DMS153 (cell line): Measurements from ENCODE around the gene BCKDHB.
A peak's percentile ranks its signal among the peaks of the same experiment; 100 is the strongest.

Experiments used
- DNase-seq: peaks from one replicate; lab custom pipeline; 2025; lab: John Stamatoyannopoulos, UW

BCKDHB gene

DNA sequence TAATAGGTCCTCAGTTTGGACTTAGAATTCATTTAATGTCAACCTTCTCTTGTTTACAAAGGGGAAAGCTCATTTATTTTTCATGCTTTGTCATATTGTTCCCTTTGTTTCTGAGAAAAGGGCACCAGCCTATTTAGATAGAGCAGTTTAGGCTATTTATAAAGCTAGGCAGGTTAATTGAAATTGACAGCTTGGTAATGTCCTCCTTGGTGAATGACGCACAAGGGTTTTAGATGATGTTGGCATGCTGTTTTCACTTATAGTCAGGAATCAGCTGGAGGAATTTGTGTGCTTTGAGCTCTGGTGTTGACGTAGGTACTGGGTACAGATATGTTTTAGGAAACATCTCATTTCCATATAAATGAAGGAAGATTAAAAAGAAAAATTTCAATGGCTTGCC, 45.2 kb downstream of the BCKDHB start:
- no peak for DNase-seq

DNA sequence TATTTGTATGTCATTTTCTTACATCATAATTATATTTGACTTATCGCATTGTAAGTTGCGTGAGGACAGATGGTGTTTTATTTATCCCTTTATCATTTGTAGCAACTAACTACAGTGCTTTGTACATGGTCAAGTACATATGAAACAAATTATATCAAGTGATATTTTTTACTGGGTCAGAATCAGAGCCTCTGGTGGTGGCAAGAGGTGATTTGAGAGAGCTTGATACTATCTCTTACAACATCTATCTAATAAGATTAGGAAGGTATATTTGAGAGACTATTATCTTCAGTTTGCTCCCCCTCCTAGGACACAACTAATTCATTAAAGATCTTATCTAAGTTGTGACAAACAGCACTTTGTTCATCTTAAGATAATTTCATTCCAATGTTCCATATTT, 47.7 kb downstream of the BCKDHB start:
- DNase-seq = no peak

DNA sequence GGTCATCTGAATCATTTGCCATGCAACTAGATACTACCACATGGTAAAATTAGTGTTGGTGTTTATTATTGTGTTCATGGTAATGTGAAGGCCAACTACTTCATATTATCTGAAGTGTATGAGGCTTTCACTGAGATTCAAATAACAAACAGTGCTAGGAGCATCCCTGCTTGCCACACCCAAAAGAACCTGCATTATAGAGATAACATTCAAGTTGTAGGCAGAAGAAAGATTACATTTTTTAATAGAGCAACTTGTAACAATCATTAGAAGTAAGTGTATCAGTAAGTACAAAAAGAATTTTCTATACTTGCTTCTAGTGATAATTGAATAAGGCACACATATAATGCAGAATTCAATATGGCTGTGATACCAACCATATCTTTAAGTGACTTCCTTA, 49.8 kb downstream of the BCKDHB start:
- DNase-seq = no peak

DNA sequence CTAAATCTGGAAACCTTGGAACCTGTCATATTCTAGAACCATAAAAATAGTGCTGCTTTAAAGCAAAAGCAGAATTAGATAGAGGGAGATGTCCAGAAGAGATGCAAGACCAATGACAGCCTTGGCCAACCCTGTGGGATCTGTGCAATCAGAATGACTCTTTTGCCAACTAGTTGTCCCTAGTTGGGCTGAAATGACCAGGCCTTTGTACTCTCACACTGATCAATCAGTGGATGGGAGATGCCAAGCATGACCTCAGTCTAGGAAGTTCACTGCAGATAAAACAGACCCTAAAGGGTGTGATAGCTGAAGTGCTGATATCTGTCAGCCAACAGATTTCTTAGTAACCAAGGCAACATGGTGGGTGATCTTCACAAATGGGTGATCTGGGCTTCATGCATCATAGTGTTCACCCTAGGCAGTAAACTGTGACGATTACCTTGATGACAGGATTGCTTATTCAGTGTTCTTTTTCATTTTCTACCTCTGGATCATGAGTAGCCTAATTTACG, 52.1 kb downstream of the BCKDHB start:
- DNase-seq = no peak

DNA sequence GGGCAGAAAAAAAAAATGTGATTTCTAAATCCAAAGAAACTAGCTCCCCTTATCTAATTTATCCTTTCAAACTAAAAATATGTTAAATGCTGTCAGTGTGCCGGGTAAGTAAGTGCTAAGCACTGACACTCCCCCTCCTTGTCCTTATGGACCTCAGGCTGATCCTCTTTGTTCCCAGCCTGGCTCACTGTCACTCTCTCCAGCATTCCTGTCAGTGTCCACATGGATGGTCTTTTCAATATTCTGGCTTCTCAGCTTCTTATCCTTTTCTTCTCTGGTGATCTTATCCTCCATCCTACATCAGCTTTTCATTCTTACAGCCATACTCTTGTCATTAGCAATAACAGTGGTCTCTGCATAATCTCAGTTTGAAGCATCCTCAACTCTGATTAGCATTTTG, 55.0 kb downstream of the BCKDHB start:
- no peak for DNase-seq

DNA sequence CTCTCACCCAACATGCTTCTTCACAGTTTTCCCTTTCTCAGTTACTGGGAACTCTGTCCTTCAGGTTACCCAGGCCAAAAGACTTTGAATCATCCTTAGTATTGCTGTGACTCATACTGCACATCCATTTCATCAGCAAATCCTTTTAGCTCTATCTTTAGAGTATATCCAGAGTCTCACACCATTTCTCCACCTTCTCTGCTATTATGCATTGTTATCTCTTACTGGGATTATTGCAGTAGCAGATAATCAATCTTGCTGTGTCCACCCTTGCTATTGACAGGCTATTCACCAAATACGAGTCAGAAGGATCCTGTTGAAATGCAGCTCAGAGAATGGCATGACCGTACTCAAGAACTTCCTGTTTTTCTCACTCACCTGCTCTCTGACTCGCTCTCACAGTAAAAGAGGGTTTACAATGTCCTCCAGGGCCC, 57.3 kb downstream of the BCKDHB start:
- DNase-seq = peak; percentile 81

DNA sequence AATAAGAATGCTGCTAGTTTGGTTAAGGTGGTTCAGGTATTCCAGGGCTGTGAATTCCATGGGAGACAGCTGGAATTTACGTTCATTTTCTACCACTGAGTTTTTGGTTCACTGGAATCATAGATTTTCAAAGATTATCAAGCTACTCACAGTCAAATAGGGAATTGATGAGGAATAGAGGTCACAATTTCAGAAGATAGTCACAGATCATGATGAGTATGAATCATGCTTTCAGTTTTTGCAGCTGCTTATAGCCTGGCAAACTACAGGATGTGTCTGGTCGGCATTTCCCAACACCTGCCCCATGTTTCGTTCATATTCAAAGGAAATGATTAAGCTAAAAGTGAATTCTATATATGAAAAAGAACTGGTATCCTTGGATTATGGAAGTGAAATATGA, 58.7 kb downstream of the BCKDHB start:
- DNase-seq = no peak

DNA sequence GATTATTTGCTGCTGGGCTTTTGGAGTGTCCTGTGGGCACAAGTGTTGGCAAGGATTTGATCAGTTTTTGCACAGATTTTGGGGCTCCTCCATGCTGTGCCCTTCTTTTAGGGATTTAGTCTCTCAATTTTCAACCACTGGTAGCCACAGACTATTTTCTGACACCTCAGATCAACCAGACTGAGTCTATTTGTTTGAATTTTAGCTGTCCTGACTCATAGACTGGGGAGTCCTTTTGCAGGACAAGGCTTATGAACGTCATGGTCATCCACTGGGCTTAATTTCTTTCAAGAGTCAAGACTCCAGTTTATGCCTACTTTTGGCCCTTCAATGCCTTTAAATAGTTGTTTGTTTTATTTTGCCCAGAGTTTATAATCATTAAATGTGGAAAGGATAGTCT, 59.3 kb downstream of the BCKDHB start:
- no peak for DNase-seq

DNA sequence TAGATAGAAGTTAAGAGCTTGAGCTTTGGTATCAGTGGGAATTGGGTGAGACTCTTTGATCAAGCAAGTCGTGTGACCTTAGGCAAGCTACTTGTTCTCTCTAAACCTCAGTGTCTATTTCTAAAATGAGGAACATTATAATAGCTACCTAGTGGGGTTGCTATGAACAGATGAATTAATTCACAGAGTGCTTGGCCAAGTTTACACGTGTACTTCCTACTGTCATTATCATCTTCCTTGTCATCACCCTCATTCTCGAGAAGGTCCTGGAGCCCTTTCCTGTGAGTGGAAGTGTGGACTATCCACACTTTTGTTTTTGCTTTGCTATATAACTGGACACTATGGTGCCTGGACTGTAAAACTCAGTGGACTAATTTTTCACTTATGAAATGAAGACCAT, 64.0 kb downstream of the BCKDHB start:
- DNase-seq = no peak

DNA sequence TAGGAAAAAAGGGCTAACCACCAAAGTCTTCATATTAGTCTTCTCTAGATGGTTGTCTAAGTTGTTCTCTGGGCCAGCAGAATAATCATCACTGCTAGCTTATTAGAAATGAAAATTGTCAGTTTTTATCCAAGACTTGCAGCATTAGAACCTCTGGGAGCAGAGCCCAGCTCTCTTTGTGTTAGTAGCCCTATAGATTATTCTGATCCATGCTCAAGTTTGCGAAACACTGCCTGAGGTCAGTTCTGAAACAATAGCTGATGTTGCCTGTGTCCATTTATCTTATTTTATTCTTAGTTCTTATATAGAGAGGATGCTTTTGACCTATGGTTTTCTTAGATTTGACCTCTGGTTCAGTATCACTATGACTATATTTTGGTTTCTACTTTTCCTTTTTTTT, 66.9 kb downstream of the BCKDHB start:
- no peak for DNase-seq

DNA sequence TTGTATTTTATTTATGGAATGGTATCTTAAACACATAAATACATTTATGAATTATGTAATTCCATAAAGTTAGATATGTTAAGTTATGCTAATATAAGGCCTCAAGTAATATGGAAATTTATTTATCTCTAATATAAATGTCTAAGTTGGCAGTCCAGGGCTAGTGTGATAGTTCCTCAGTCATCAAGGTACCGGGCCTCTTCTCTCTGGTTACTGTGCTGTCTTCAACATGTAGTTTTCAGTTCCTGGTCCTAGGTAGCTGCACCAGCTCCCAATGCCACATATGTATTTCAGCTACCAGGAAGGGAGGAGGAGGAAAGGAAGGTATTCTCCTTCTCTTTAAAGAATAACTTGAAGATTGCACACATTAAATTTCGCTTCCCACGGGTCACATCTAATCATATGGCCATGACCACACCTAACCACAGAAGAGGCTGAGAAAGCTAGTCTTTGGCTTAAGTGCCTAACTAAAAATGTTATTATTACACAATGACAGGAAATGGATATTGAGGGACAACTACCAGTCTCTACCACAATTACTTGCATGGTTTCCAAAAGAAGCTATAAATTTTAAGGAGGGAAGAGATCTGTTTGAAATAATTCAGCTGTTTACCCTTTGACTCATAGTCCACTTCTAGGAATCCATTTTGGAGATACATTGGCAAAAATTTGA, 68.6 kb downstream of the BCKDHB start:
- no peak for DNase-seq

DNA sequence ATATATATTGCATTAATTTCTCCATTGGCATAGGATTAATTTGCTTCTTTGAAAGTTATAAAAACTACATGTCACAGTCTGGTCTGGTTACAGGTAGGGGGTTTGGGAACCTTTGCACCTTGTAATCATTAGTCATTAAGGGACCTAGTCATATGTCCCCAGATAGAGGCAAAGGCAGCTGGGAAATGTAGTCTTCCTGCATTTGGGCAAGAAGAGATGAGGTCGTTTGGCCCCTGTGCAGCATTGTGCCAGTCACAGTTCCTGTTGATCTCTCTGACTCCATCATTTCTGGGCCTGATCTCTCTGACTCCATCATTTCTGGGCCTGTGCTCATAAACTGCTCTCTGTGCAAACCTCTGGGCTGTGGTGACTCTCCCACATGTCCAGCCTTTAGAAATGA, 73.2 kb downstream of the BCKDHB start:
- DNase-seq = no peak

DNA sequence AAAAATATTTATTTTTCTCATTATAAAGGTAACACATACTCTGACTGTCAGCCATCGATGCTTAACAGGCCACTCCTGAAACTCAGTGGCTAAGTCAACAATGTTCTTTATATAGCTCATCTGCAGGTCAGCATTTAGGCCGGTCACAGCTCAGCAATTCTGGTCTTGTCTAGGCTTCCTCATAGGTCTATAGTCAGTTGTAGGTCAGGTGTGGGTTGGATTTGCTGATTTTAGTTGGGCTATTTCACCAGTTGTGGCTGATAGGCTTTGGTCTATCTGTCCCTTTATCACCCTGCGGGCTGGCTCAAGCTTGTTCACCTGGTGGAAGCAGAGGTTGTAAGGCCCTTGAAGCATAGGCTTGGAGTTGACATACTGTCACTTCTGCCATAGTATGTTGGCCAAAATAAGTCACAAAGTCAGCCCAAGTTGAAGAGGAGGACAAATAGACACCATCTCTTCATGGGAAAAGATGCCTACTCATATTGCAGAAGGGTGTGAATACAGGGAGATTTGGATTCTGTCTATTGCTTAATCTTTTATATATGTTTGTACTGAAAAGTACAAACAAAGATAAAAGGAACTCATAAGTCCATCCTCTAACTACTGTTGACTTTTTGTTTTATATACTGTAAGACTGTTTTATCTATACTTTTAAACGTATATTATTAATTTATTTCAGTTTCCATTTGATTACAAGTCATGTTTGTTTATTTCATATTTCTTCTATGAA, 75.0 kb downstream of the BCKDHB start:
- peak; percentile 51 for DNase-seq

DNA sequence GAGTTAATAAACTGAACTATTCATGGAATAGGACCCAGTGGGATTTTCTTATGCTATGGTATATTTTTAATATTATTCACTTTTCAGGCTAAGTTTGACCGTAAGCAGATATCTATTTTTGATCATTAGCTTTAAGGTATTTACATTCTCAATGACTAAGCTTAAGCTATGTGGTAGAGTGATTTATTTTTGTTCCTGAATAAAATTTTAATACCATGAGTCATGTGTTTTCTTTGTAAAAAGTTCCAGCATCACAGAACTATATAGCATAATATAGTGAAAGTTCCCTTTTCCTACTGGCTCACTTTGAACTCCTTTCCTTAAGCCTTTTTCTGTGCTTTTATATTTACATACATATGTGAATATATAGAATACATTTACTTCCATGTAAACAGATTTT, 75.8 kb downstream of the BCKDHB start:
- DNase-seq = no peak

DNA sequence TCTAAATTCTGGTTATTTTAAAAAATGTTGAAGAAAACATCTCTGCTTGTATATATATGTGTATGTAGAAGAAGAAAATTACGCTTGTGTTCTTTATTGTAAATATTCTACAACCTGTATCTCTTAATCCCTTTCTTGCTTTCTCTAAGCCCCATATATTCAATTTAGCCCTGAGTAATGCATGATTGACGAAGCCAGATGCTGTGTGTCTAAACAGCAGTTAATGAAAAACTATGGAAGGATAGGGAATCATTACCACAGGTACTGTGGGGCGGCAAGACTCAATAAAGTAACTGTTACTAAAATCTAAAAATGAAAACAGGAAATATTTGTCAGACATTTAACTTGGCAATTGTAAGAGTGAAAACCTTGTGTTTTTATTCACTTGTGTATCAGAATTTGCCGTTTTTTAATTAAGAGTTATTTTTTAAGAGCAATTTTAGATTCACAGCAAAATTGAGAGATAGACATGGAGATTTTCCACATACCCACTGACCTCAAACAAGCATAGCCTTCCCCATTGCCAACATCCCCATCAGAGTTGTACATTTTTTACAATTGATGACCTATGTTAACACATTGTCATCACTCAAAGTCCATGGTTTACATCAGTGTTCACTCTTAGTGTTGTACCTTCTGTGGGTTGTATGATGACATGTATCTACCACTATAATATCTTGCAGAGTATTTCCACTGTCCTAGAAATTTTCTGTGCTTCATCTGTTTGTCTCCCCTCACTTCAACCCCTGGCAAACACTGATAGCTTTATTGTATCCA, 76.7 kb downstream of the BCKDHB start:
- no peak for DNase-seq

DNA sequence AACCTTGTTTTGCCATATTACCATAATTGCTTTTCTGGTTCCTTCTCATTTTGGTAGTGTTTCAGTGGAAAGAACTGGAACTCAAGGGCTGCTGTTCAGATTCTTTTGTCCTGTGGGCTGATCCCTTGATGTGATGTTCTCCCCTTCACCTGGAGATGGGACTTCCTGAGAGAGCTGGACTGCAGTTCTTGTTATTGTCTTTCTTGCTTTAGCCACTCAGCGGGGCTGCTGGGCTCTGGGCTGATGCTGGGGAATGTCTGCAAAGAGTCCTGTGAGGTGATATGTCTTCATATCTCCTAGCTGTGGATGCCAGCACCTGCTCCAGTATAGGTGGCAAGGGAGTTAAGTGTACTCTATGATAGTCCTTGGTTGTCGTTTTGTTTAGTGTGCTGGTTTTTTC, 79.0 kb downstream of the BCKDHB start:
- DNase-seq = no peak

DNA sequence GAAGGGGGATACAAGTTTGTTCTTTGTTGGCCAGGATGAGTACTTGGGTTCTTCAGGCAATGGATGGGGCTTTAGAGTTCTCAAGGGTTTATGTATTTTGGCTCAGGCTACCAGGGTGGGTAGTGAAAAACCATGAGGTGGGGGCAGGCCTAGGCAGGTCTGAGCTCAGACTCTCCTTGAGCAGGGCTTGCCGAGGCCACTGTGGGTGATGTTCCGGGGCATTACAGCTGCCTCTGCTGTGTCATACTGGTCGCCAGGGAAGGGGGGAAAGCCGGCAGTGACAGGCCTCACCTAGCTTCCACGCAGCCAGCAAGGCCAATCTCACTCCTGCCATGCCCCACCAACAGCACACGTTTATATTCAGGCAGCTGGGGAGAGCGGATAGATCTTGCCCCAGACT, 79.6 kb downstream of the BCKDHB start:
- no peak for DNase-seq

DNA sequence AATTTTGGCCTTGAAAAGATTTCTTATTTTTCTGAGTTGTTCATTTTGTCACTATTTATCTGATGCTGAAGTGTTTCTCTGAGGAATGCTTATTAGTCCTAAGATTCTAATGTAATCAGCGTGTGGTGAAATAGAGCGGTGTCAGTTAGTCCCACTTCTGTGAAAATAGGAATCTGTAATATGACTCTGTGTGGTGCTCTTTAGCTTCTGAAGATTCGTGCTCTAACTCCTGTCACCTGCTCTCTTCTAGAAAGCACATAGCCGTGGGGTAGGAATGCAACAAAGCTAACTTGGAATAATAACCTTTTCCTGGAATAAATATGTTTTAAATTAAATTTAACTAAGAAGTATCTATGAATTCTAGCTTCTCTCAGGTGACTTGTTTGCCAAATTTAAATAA, 90.4 kb downstream of the BCKDHB start:
- no peak for DNase-seq

DNA sequence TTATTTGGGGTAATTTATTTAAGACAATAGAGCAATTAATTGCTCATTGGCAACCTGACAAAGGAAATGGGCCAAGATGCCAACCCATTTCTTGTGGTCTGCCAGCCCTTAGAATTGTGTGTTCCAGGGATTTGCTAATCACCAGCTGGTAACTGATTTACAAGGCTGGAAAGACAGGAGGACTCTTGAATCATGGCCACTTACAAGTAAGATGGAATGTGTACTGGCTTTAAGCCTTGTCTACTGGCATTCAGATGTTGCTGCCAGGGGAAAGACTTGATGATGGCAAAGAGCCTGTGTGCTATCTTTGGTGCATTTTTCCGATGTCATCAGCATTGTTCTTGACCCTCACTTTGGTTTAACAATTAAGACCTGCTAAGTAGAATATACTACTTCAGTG, 91.0 kb downstream of the BCKDHB start:
- no peak for DNase-seq

DNA sequence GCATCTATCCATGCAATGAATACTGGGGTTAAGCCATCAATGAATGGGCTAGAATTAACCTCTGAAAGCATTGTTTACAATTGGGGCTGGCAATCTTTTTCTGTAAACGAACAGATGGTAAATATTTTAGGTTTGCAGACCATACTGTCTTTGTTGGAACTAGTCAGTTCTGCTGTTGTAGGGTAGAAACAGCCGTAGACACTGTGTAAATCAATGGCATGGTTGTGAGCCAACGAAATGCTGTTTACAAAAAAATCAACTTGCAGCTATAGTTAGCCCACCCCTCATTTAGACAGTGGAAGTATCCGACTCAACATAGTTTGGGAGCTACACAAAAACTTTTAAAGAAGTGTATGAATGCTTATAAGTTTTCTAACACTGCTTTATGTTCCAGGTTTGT, 91.5 kb downstream of the BCKDHB start:
- no peak for DNase-seq

DNA sequence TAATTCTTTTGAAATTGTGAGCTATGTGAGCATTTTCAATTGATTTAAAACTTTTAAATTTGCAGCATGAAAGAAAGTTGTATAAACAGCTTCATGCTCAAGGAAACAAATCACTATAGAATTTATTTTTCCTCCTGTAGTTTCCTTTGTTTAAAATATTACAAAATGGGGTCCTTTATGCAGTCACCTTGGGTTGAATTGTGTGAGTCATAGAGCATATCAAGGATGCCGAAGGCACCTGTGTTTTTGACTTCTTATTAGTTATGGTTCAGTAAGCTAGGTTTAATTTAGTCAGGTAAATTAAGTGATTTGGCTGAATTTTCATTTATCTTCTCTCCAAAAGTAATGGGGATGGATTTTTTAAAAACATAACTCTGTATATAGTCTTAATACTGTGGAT, 96.8 kb downstream of the BCKDHB start:
- DNase-seq = no peak

DNA sequence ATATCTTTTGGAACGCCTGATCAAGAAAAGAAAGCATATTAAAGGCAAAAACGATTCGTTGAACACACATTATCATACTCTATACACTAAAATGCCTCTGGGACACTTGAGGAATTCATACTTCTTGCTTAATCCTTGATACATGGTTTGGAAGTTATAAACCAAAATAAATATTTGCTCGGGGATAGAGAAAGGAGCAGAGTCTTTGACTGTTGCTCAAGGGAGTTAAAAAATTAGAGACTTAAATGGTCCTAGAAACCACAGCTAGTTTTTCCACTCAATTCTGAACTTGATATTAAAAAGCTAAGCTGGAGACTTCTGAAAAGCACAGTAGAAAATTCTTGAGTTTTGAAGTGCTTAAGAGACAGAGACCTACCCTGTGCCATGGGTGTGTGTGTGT, 98.9 kb downstream of the BCKDHB start:
- no peak for DNase-seq

DNA sequence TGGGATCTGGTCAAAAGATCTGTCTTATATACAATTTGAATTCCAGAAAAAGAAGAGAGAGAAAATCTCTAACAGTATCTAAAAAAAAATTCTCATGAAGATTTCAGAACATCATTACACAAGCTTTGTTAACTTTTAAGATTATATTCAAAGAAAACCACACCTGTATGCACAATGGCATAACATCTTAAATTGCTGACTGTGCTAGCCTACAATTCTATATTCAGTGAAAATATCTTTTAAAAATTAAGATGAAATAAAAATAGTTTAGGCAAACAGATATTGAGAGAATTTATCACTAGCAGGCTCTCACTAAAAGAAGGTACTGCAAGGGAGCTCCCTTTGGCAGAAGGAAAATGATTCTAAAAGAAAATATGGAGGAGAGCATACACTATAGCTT, 100.3 kb downstream of the BCKDHB start:
- no peak for DNase-seq
